Measurements from ENCODE around the gene MACROH2A2. TPM values are rescaled to one million over a fixed set of nuclear protein-coding genes. Genes with fewer than 3 reads are reported as not detected.
"Not testable (repeated sequence)": the region's sequence is repeated elsewhere in the genome, so short reads cannot be mapped to it uniquely, and the experiment has no call there.

MACROH2A2 gene
- polyA plus RNA-seq, 4 donors = 2.9 to 45.8 (median 13.1) TPM

- Histone ChIP-seq H3K9me3 (ENCODE audit: control insufficient read depth in 2 of 2, insufficient read depth in 1 of 2, low read depth in 1 of 2, low read length in 1 of 2) (no peaks in the 10 kb centered on the region), H3K4me1 (ENCODE audit: control insufficient read depth in 3 of 3, insufficient read depth in 2 of 3, low read depth in 1 of 3, low read length in 2 of 3) (peaks cover 2 to 15% (median 5%) of the 10 kb centered on the region in 3 donors), H3K36me3 (ENCODE audit: control insufficient read depth in 3 of 3, insufficient read depth in 2 of 3, low read depth in 1 of 3, low read length in 3 of 3) (peaks cover 3 to 25% (median 8%) of the 10 kb centered on the region in 3 donors), H3K4me3 (ENCODE audit: low read depth in 1 of 3, low read length in 3 of 3) (peak within 1 kb of the TSS; percentile 60 to 87 (median 84)), H3K27ac (ENCODE audit: low read depth in 1 of 3, low read length in 2 of 3) (peak within 1 kb of the TSS; percentile 74 to 97 (median 91)), H3K27me3 (ENCODE audit: control insufficient read depth in 3 of 3, insufficient read depth in 3 of 3, low read length in 3 of 3) (no peaks in the 10 kb centered on the region)
- peak; percentile 98 to 99 for DNase-seq
- WGBS, 3 donors = 0 to 1% (median 1%) methylated on average over 36 to 39 of the region's 39 CpGs
- no peak for FAIRE-seq
These were observed 94.0 kb downstream of the MACROH2A2 start, which contains the start of gene TYSND1 for GRCh38 chr10:70146489-70147258. TSS of gene TYSND1 (minus strand) at chr10:70146700. CDS start at chr10:70146586, 114 bp downstream.

GRCh38 chr10:70147259-70147625 lies 94.6 kb downstream of the MACROH2A2 start:
- H3K27me3 ChIP-seq (ENCODE audit: control insufficient read depth in 3 of 3, insufficient read depth in 3 of 3, low read length in 3 of 3) = no peaks in the 10 kb centered on the region
- H3K27ac ChIP-seq (ENCODE audit: low read depth in 1 of 3, low read length in 2 of 3) = peak overlapping the region in 2 of 3 donors; percentile 67 to 91
- no peaks in the 10 kb centered on the region for H3K9me3 ChIP-seq (ENCODE audit: control insufficient read depth in 2 of 2, insufficient read depth in 1 of 2, low read depth in 1 of 2, low read length in 1 of 2)
- peaks cover 6 to 28% (median 13%) of the 10 kb centered on the region in 3 donors for H3K36me3 ChIP-seq (ENCODE audit: control insufficient read depth in 3 of 3, insufficient read depth in 2 of 3, low read depth in 1 of 3, low read length in 3 of 3)
- no peak overlapping the region for H3K4me3 ChIP-seq (ENCODE audit: low read depth in 1 of 3, low read length in 3 of 3)
- DNase-seq (no peak), FAIRE-seq (no peak)
- 18 to 32% (median 32%) methylated on average over 2 of the region's 2 CpGs for WGBS, 3 donors
- H3K4me1 ChIP-seq (ENCODE audit: control insufficient read depth in 3 of 3, insufficient read depth in 2 of 3, low read depth in 1 of 3, low read length in 2 of 3) = peaks cover 2 to 15% (median 5%) of the 10 kb centered on the region in 3 donors

- DNase-seq (no peak), FAIRE-seq (no peak)
- WGBS, 3 donors = 88 to 92% (median 90%) methylated on average over 5 of the region's 5 CpGs
- Histone ChIP-seq H3K4me3 (ENCODE audit: low read depth in 1 of 3, low read length in 3 of 3) (no peak overlapping the region), H3K36me3 (ENCODE audit: control insufficient read depth in 3 of 3, insufficient read depth in 2 of 3, low read depth in 1 of 3, low read length in 3 of 3) (peaks cover 14 to 29% (median 17%) of the 10 kb centered on the region in 3 donors), H3K27ac (ENCODE audit: low read depth in 1 of 3, low read length in 2 of 3) (no peak overlapping the region), H3K27me3 (ENCODE audit: control insufficient read depth in 3 of 3, insufficient read depth in 3 of 3, low read length in 3 of 3) (no peaks in the 10 kb centered on the region), H3K9me3 (ENCODE audit: control insufficient read depth in 2 of 2, insufficient read depth in 1 of 2, low read depth in 1 of 2, low read length in 1 of 2) (no peaks in the 10 kb centered on the region), H3K4me1 (ENCODE audit: control insufficient read depth in 3 of 3, insufficient read depth in 2 of 3, low read depth in 1 of 3, low read length in 2 of 3) (peaks cover 2 to 15% (median 5%) of the 10 kb centered on the region in 3 donors)
These were observed 95.9 kb downstream of the MACROH2A2 start for GRCh38 chr10:70148516-70148915.

DNA sequence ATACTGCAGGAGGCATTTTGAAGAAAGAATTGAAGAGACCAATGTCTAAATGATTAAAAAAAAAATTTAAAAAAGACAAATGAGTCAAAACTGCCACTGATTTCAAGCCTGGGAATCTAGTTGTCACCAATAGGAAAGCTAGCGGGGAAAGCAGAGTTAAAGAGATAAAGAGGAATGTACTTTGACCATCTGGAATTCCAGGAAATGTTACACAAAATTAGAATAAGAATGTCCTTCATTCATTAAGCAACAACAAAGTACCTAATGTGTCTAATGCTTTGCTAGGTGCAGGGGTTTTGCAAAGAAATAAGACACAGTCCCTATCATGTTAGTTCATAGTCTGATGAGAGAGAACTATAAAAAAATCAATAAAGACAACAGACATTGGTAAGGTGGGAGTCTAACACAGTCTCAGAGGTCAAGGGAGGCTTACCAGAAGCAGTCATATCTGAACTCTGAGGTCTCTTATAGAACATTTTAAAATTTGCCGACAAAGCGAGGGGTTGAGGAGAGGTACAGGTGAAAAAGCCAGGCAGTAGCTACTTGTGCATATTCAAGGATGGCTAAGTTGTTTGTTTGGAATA lies 102.7 kb downstream of the MACROH2A2 start:
- WGBS, 3 donors = 15 to 63% (median 32%) methylated on average over 3 of the region's 3 CpGs
- Histone ChIP-seq H3K27me3 (ENCODE audit: control insufficient read depth in 3 of 3, insufficient read depth in 3 of 3, low read length in 3 of 3) (no peaks in the 10 kb centered on the region), H3K36me3 (ENCODE audit: control insufficient read depth in 3 of 3, insufficient read depth in 2 of 3, low read depth in 1 of 3, low read length in 3 of 3) (peaks cover 21 to 30% (median 28%) of the 10 kb centered on the region in 3 donors), H3K4me3 (ENCODE audit: low read depth in 1 of 3, low read length in 3 of 3) (no peak overlapping the region), H3K27ac (ENCODE audit: low read depth in 1 of 3, low read length in 2 of 3) (no peak overlapping the region), H3K4me1 (ENCODE audit: control insufficient read depth in 3 of 3, insufficient read depth in 2 of 3, low read depth in 1 of 3, low read length in 2 of 3) (peaks cover 0 to 14% (median 2%) of the 10 kb centered on the region in 3 donors), H3K9me3 (ENCODE audit: control insufficient read depth in 2 of 2, insufficient read depth in 1 of 2, low read depth in 1 of 2, low read length in 1 of 2) (no peaks in the 10 kb centered on the region)
- peak; percentile 44 to 64 for DNase-seq
- FAIRE-seq = no peak

- Histone ChIP-seq H3K36me3 (ENCODE audit: control insufficient read depth in 3 of 3, insufficient read depth in 2 of 3, low read depth in 1 of 3, low read length in 3 of 3) (peaks cover 9 to 26% (median 17%) of the 10 kb centered on the region in 3 donors), H3K9me3 (ENCODE audit: control insufficient read depth in 2 of 2, insufficient read depth in 1 of 2, low read depth in 1 of 2, low read length in 1 of 2) (no peaks in the 10 kb centered on the region), H3K27ac (ENCODE audit: low read depth in 1 of 3, low read length in 2 of 3) (no peak overlapping the region), H3K27me3 (ENCODE audit: control insufficient read depth in 3 of 3, insufficient read depth in 3 of 3, low read length in 3 of 3) (no peaks in the 10 kb centered on the region), H3K4me1 (ENCODE audit: control insufficient read depth in 3 of 3, insufficient read depth in 2 of 3, low read depth in 1 of 3, low read length in 2 of 3) (peaks cover 2 to 14% (median 8%) of the 10 kb centered on the region in 3 donors), H3K4me3 (ENCODE audit: low read depth in 1 of 3, low read length in 3 of 3) (no peak overlapping the region)
- no peak for FAIRE-seq
- DNase-seq = no peak
- 65 to 74% (median 71%) methylated on average over 2 of the region's 2 CpGs for WGBS, 3 donors
These were observed 105.5 kb downstream of the MACROH2A2 start for GRCh38 chr10:70158113-70158512.

- WGBS, 3 donors = 33 to 95% (median 64%) methylated on average over 3 of the region's 3 CpGs
- not testable (repeated sequence) for H3K9me3 ChIP-seq (ENCODE audit: control insufficient read depth in 2 of 2, insufficient read depth in 1 of 2, low read depth in 1 of 2, low read length in 1 of 2); H3K27me3 ChIP-seq (ENCODE audit: control insufficient read depth in 3 of 3, insufficient read depth in 3 of 3, low read length in 3 of 3); H3K4me3 ChIP-seq (ENCODE audit: low read depth in 1 of 3, low read length in 3 of 3); FAIRE-seq; DNase-seq; H3K27ac ChIP-seq (ENCODE audit: low read depth in 1 of 3, low read length in 2 of 3)
- Histone ChIP-seq H3K36me3 (ENCODE audit: control insufficient read depth in 3 of 3, insufficient read depth in 2 of 3, low read depth in 1 of 3, low read length in 3 of 3) (peaks cover 8 to 28% (median 13%) of the 10 kb centered on the region in 3 donors), H3K4me1 (ENCODE audit: control insufficient read depth in 3 of 3, insufficient read depth in 2 of 3, low read depth in 1 of 3, low read length in 2 of 3) (peaks cover 3 to 14% (median 14%) of the 10 kb centered on the region in 3 donors)
These were observed 106.7 kb downstream of the MACROH2A2 start for GRCh38 chr10:70159366-70159765.

GRCh38 chr10:70160798-70161197 lies 108.2 kb downstream of the MACROH2A2 start:
- Histone ChIP-seq H3K27ac (ENCODE audit: low read depth in 1 of 3, low read length in 2 of 3) (no peak overlapping the region), H3K4me3 (ENCODE audit: low read depth in 1 of 3, low read length in 3 of 3) (no peak overlapping the region), H3K9me3 (ENCODE audit: control insufficient read depth in 2 of 2, insufficient read depth in 1 of 2, low read depth in 1 of 2, low read length in 1 of 2) (no peaks in the 10 kb centered on the region), H3K4me1 (ENCODE audit: control insufficient read depth in 3 of 3, insufficient read depth in 2 of 3, low read depth in 1 of 3, low read length in 2 of 3) (peaks cover 2 to 14% (median 2%) of the 10 kb centered on the region in 3 donors), H3K27me3 (ENCODE audit: control insufficient read depth in 3 of 3, insufficient read depth in 3 of 3, low read length in 3 of 3) (no peaks in the 10 kb centered on the region), H3K36me3 (ENCODE audit: control insufficient read depth in 3 of 3, insufficient read depth in 2 of 3, low read depth in 1 of 3, low read length in 3 of 3) (peaks cover 4 to 25% (median 12%) of the 10 kb centered on the region in 3 donors)
- WGBS, 3 donors = 5 to 39% (median 35%) methylated on average over 1 of the region's 1 CpG
- DNase-seq = no peak
- no peak for FAIRE-seq
